Measurements from ENCODE around the gene CDK5. TPM values are rescaled to one million over a fixed set of nuclear protein-coding genes. Genes with fewer than 3 reads are reported as not detected.

CDK5 gene
- total and polyA plus RNA-seq, 10 of the 15 experiments (the other 5 are each of a cell fraction or from before 2014, with no cell fraction given), result 1.5 to 33.4 (median 21.6) TPM

GRCh38 chr7:151077705-151078232 is 20.1 kb upstream of the CDK5 start:
- Histone ChIP-seq H3K9ac (ENCODE audit: control insufficient read depth, insufficient read depth, low read length) (no peak overlapping the region), H3K36me3 (ENCODE audit: control insufficient read depth in 2 of 2, insufficient read depth in 2 of 2, low read length in 1 of 2) (peaks cover 0 to 17% of the 10 kb centered on the region in 2 experiments; a peak in 3 of 4 replicates), H2AFZ (ENCODE audit: control insufficient read depth, low read depth, low read length) (no peak overlapping the region), H3K9me3 (replicated peaks; ENCODE audit: control insufficient read depth, insufficient read depth, low read length) (no peaks in the 10 kb centered on the region), H3K27ac (ENCODE audit: control insufficient read depth, insufficient read depth) (no peak overlapping the region), H3K79me2 (ENCODE audit: control insufficient read depth, insufficient read depth, low read length) (peaks cover 35% of the 10 kb centered on the region), H3K27me3 (replicated peaks in 1 of 2; ENCODE audit: control insufficient read depth in 2 of 2, insufficient read depth in 2 of 2, low read length in 1 of 2) (no peaks in the 10 kb centered on the region), H3K4me1 (ENCODE audit: control insufficient read depth, insufficient read depth, low read length) (peaks cover 19% of the 10 kb centered on the region), H3K4me2 (ENCODE audit: control insufficient read depth, insufficient read depth) (no peak overlapping the region), H4K20me1 (ENCODE audit: control insufficient read depth, insufficient read depth) (no peaks in the 10 kb centered on the region; the same call in 1 of the 2 replicates), H3K4me3 (no peak overlapping the region)
- intact Hi-C loops (cut with micrococcal nuclease; ENCODE audit: unreplicated experiment), result no loop called here
- FAIRE-seq, result no peak
- ChIA-PET POLR2A (no interaction called here), RAD21 (ENCODE audit: unreplicated experiment) (no interaction called here), SMC1A (ENCODE audit: uncharacterized antibody, unreplicated experiment) (no interaction called here), CTCF (interaction anchor here (0.6 kb wide), 1 partner anchor 17 kb away, joined by 4 read pairs; no protein-coding TSS in a partner anchor)
- BruUV-seq (replicated peaks), result no TSS peak
- WGBS (ENCODE audit: insufficient coverage, insufficient replicate concordance, low lambda C conversion rate, missing lambda C conversion rate), result 79% methylated on average over 8 of the region's 10 CpGs
- TF ChIP-seq CHD2 (IDR thresholded peaks at IDR 0.05; ENCODE audit: borderline replicate concordance, low read depth, low read length) (no peak), IKZF1 (conservative IDR thresholded peaks at IDR 0.05) (no peak), SMC3 (IDR thresholded peaks at IDR 0.05; ENCODE audit: borderline replicate concordance, low read length) (no peak), BHLHE40 (IDR thresholded peaks at IDR 0.05; ENCODE audit: borderline replicate concordance in 1 of 2, low read depth in 2 of 2, low read length in 1 of 2) (0 out of 4 replicates have a peak, but pooled peaks of 1 of the 2 experiments have one; percentile 45), RAD51 (IDR thresholded peaks at IDR 0.05) (no peak), RCOR1 (conservative IDR thresholded peaks at IDR 0.05; ENCODE audit: low read depth, low read length) (no peak), NR2C1 (IDR thresholded peaks at IDR 0.05) (no peak)
- DNase-seq (ENCODE audit: low read depth, low spot score), result no peak
- in situ Hi-C loops (cut with MboI), result no loop called here
- no peak for ATAC-seq
